NCI-H446 (cell line): Measurements from ENCODE around the gene SLC35A3.
A peak's percentile ranks its signal among the peaks of the same experiment; 100 is the strongest.
"Not testable (repeated sequence)": the region's sequence is repeated elsewhere in the genome, so short reads cannot be mapped to it uniquely, and the experiment has no call there.

Source experiments
- DNase-seq, 2 experiments: peaks; one replicate each; lab custom pipeline; 2025; lab: John Stamatoyannopoulos, UW

Gene SLC35A3

GRCh38 chr1:99969729-99970621 lies at the start of gene SLC35A3:
Gene SLC35A3 (plus strand): TSS chr1:99969996. CDS start chr1:99993555, 23,559 bp downstream.
- peak; percentile 21 to 81 for DNase-seq

- no peak for DNase-seq
These were observed 35.0 kb upstream of the SLC35A3 start for GRCh38 chr1:99934801-99935200.

GRCh38 chr1:99935534-99935933 lies 34.3 kb upstream of the SLC35A3 start:
- DNase-seq = no peak

- DNase-seq = no peak
These were observed 33.7 kb upstream of the SLC35A3 start for GRCh38 chr1:99936071-99936470.

- peak in 1 of 2 experiments; percentile 6 for DNase-seq
These were observed 27.1 kb upstream of the SLC35A3 start for GRCh38 chr1:99942723-99943122.

- peak; percentile 69 to 82 for DNase-seq
These were observed 26.5 kb upstream of the SLC35A3 start for GRCh38 chr1:99943223-99943794.

- no peak for DNase-seq
These were observed 25.6 kb upstream of the SLC35A3 start for GRCh38 chr1:99944192-99944591.

- DNase-seq = no peak
These were observed 24.6 kb upstream of the SLC35A3 start for GRCh38 chr1:99945174-99945573.

GRCh38 chr1:99950486-99950885 lies 19.3 kb upstream of the SLC35A3 start:
- no peak for DNase-seq

GRCh38 chr1:99952522-99952921 lies 17.3 kb upstream of the SLC35A3 start:
- DNase-seq = no peak

- DNase-seq = no peak
These were observed 14.4 kb upstream of the SLC35A3 start for GRCh38 chr1:99955375-99955774.

GRCh38 chr1:99956755-99957154 lies 13.0 kb upstream of the SLC35A3 start:
- no peak for DNase-seq

GRCh38 chr1:99957818-99958217 lies 12.0 kb upstream of the SLC35A3 start:
- no peak for DNase-seq

GRCh38 chr1:99959189-99959705 lies 10.5 kb upstream of the SLC35A3 start:
- not testable (repeated sequence) for DNase-seq

GRCh38 chr1:99960260-99960659 lies 9.5 kb upstream of the SLC35A3 start:
- not testable (repeated sequence) for DNase-seq

- no peak for DNase-seq
These were observed 6.6 kb upstream of the SLC35A3 start for GRCh38 chr1:99963041-99963795.

- DNase-seq = no peak
These were observed 5.0 kb upstream of the SLC35A3 start for GRCh38 chr1:99964806-99965205.

GRCh38 chr1:99965646-99966375 lies 4.0 kb upstream of the SLC35A3 start:
- no peak for DNase-seq

GRCh38 chr1:99968214-99968613 lies 1.6 kb upstream of the SLC35A3 start:
- no peak for DNase-seq

- no peak for DNase-seq
These were observed 502 bp upstream of the SLC35A3 start for GRCh38 chr1:99969260-99969728.

- peak in 1 of 2 experiments; percentile 4 for DNase-seq
These were observed 988 bp downstream of the SLC35A3 start for GRCh38 chr1:99970713-99971255.
